H1 (cell line): ENCODE results near the gene MOK. TPM values are rescaled to one million over a fixed set of nuclear protein-coding genes. Genes with fewer than 3 reads are reported as not detected.

Experiments used
- CTCF ChIA-PET: fragments of 300-600 bp; sonication (Branson Sonifier 250); formaldehyde crosslinking; loops from one replicate; lab custom pipeline; 2021; ENCODE audit not compliant: partially characterized antibody; lab: Charles Lee
- POLR2A ChIA-PET: fragments of 300-600 bp; sonication (Branson Sonifier 250); formaldehyde crosslinking; loops from one replicate; lab custom pipeline; 2021; ENCODE audit warnings: inconsistent platforms; ENCODE audit not compliant: partially characterized antibody; lab: Charles Lee
- DNase-seq, 2 experiments: peaks; one replicate each; pipeline versions ENCODE4 v3.0.0 to v3.0.0-alpha.2; 2010 to 2022; ENCODE audit warnings: low spot score in 2 of 2, low read depth in 1 of 2, mixed read lengths in 1 of 2
- FAIRE-seq: peaks from 2 replicates; lab custom pipeline; 2011; peaks lifted over from hg19 to GRCh38; lab: Jason Lieb, UNC
- H2AFZ ChIP-seq: 2 replicates; pipeline ENCODE4 v1.8.1; 2012; ENCODE audit warnings: low read length, inconsistent platforms
- H2AK5ac ChIP-seq: 2 replicates; pipeline ENCODE4 v1.6.1; 2013; ENCODE audit warnings: low read depth, low read length
- H2BK120ac ChIP-seq: replicated peaks from 2 replicates; pipeline ENCODE3; 2013; ENCODE audit warnings: low read depth, low read length, inconsistent platforms
- H2BK12ac ChIP-seq: 2 replicates; pipeline ENCODE4 v1.6.1; 2013; ENCODE audit warnings: low read depth, low read length
- H2BK15ac ChIP-seq: 2 replicates; pipeline ENCODE4 v1.6.1; 2013; ENCODE audit warnings: low read length
- H2BK20ac ChIP-seq: 2 replicates; pipeline ENCODE4 v1.6.1; 2013; ENCODE audit warnings: low read length
- H2BK5ac ChIP-seq: 2 replicates; pipeline ENCODE4 v1.6.1; 2013; ENCODE audit warnings: low read depth, low read length
- H3K14ac ChIP-seq: 2 replicates; pipeline ENCODE4 v1.6.1; 2013; ENCODE audit warnings: inconsistent platforms; ENCODE audit not compliant: insufficient read length
- H3K18ac ChIP-seq: 2 replicates; pipeline ENCODE4 v1.6.1; 2013; ENCODE audit warnings: low read length; ENCODE audit errors: extremely low read depth
- H3K23ac ChIP-seq: 2 replicates; pipeline ENCODE4 v1.6.1; 2013; ENCODE audit warnings: inconsistent platforms; ENCODE audit not compliant: insufficient read length
- H3K23me2 ChIP-seq: 2 replicates; pipeline ENCODE4 v1.6.1; 2013; ENCODE audit warnings: low read depth, low read length
- H3K27ac ChIP-seq: 2 replicates; pipeline ENCODE4 v1.6.1; 2011; ENCODE audit warnings: low read depth, low read length, inconsistent platforms
- H3K27me3 ChIP-seq, 4 experiments: replicated peaks in 1 of 4; 1 replicate in 1 of 4; 2 replicates in 3 of 4; pipeline versions ENCODE4 v1.6.1 to v1.8.1; 2011 to 2013; ENCODE audit warnings: low read length in 3 of 4, mild to moderate bottlenecking in 3 of 4, inconsistent platforms in 2 of 4, mixed read lengths in 2 of 4, moderate library complexity in 1 of 4; ENCODE audit not compliant: control insufficient read depth in 3 of 4, insufficient read depth in 3 of 4; ENCODE audit errors: extremely low read depth in 1 of 4
- H3K36me3 ChIP-seq, 4 experiments: 2 replicates each; pipeline versions ENCODE4 v1.6.1 to v1.8.1; 2011 to 2013; ENCODE audit warnings: mild to moderate bottlenecking in 4 of 4, low read length in 3 of 4, moderate library complexity in 2 of 4, control low read depth in 1 of 4, inconsistent platforms in 1 of 4; ENCODE audit not compliant: insufficient read depth in 4 of 4, control insufficient read depth in 2 of 4
- H3K4ac ChIP-seq: replicated peaks from 2 replicates; pipeline ENCODE3; 2013; ENCODE audit warnings: low read length, low read depth, mixed read lengths, inconsistent platforms; ENCODE audit not compliant: insufficient read length
- H3K4me1 ChIP-seq, 4 experiments: replicated peaks in 1 of 4; 1 replicate in 1 of 4; 2 replicates in 3 of 4; pipeline versions ENCODE4 v1.6.1 to v1.8.1; 2011 to 2013; ENCODE audit warnings: low read length in 3 of 4, inconsistent platforms in 2 of 4, mixed read lengths in 1 of 4; ENCODE audit not compliant: insufficient read depth in 4 of 4, control insufficient read depth in 3 of 4
- H3K4me2 ChIP-seq, 2 experiments: 2 replicates each; pipeline versions ENCODE4 v1.6.1 to v1.8.1; 2011 to 2013; ENCODE audit warnings: low read depth in 2 of 2, low read length in 2 of 2, control low read depth in 1 of 2, inconsistent platforms in 1 of 2, mild to moderate bottlenecking in 1 of 2; ENCODE audit not compliant: insufficient read depth in 1 of 2
- H3K4me3 ChIP-seq, 4 experiments: fragments of 200-600, 300-600 bp in 1 of 4; sonication (generic), shearing (Covaris generic), sonication (Bioruptor Twin) in 1 of 4; 2 replicates each; pipeline versions ENCODE4 v1.5.1 to v1.8.1; 2011 to 2016; ENCODE audit warnings: low read length in 4 of 4, low read depth in 3 of 4, control low read depth in 2 of 4, inconsistent platforms in 2 of 4, mild to moderate bottlenecking in 2 of 4, mixed read lengths in 1 of 4, moderate library complexity in 1 of 4; ENCODE audit not compliant: insufficient read depth in 2 of 4; ENCODE audit errors: extremely low read depth in 1 of 4
- H3K56ac ChIP-seq: replicated peaks from 2 replicates; pipeline ENCODE3; 2013; ENCODE audit warnings: low read depth, mild to moderate bottlenecking, mixed read lengths, low read length, inconsistent platforms; ENCODE audit not compliant: insufficient read length
- H3K79me1 ChIP-seq: 2 replicates; pipeline ENCODE4 v1.6.1; 2013; ENCODE audit warnings: low read depth, low read length, control low read depth
- H3K79me2 ChIP-seq, 2 experiments: 2 replicates each; pipeline versions ENCODE4 v1.6.1 to v1.8.1; 2012 to 2013; ENCODE audit warnings: low read length in 2 of 2, mild to moderate bottlenecking in 2 of 2, inconsistent platforms in 1 of 2; ENCODE audit not compliant: insufficient read depth in 2 of 2, control insufficient read depth in 1 of 2
- H3K9ac ChIP-seq, 4 experiments: replicated peaks in 1 of 4; 1 replicate in 1 of 4; 2 replicates in 3 of 4; pipeline versions ENCODE4 v1.6.1 to v1.8.1; 2011 to 2013; ENCODE audit warnings: low read depth in 3 of 4, low read length in 3 of 4, control low read depth in 2 of 4, mild to moderate bottlenecking in 2 of 4, moderate library complexity in 2 of 4, inconsistent platforms in 1 of 4; ENCODE audit errors: extremely low read depth in 1 of 4
- H3K9me3 ChIP-seq, 2 experiments: 2 replicates each; pipeline versions ENCODE4 v1.6.1 to v1.8.1; 2012 to 2013; ENCODE audit warnings: mild to moderate bottlenecking in 2 of 2, moderate library complexity in 2 of 2, control low read depth in 1 of 2, inconsistent platforms in 1 of 2, low read depth in 1 of 2, low read length in 1 of 2, mixed read lengths in 1 of 2; ENCODE audit not compliant: insufficient read depth in 2 of 2
- H4K20me1 ChIP-seq, 2 experiments: replicated peaks in 1 of 2; 2 replicates each; pipeline versions ENCODE3 to v1.8.1; 2011 to 2013; ENCODE audit warnings: inconsistent platforms in 2 of 2, low read length in 2 of 2, mild to moderate bottlenecking in 1 of 2; ENCODE audit not compliant: insufficient read depth in 2 of 2, control insufficient read depth in 1 of 2
- H4K5ac ChIP-seq: 2 replicates; pipeline ENCODE4 v1.6.1; 2013; ENCODE audit warnings: low read length, low read depth, mixed read lengths, inconsistent platforms; ENCODE audit not compliant: insufficient read length
- H4K8ac ChIP-seq: 2 replicates; pipeline ENCODE4 v1.8.0; 2013; ENCODE audit warnings: mild to moderate bottlenecking, moderate library complexity, low read length, inconsistent platforms; ENCODE audit not compliant: insufficient read depth; ENCODE audit errors: extremely low read depth
- H4K91ac ChIP-seq: replicated peaks from 2 replicates; pipeline ENCODE3; 2013; ENCODE audit warnings: low read length, mixed read lengths, inconsistent platforms; ENCODE audit not compliant: insufficient read length
- RAD21 ChIP-seq, 2 experiments: IDR thresholded peaks in 1 of 2; conservative IDR thresholded peaks in 1 of 2; 2 replicates each; pipeline ENCODE4 v1.6.1; 2011; ENCODE audit warnings: low read depth in 2 of 2, low read length in 2 of 2, improper control_type of control experiment in 1 of 2, inconsistent platforms in 1 of 2, mild to moderate bottlenecking in 1 of 2, moderate library complexity in 1 of 2
- SIN3A ChIP-seq, 2 experiments: IDR thresholded peaks in 1 of 2; conservative IDR thresholded peaks in 1 of 2; 2 replicates each; pipeline ENCODE4 v1.6.1; 2011 to 2012; ENCODE audit warnings: low read length in 2 of 2, improper control_type of control experiment in 1 of 2, low read depth in 1 of 2, mild to moderate bottlenecking in 1 of 2
- TAF1 ChIP-seq: IDR thresholded peaks from 2 replicates; pipeline ENCODE4 v1.6.1; 2011; ENCODE audit warnings: mild to moderate bottlenecking, low read depth, low read length
- USF2 ChIP-seq: IDR thresholded peaks from 2 replicates; pipeline ENCODE4 v1.6.1; 2011; ENCODE audit warnings: low read length, improper control_type of control experiment
- polyA plus RNA-seq, 7 experiments: library from polyadenylated mRNA; depleted of rRNA in 3 of 7; stranded (reverse) in 5 of 7; unstranded in 2 of 7; fragments of >200 nt in 5 of 7; fragments of 200-250 nt in 2 of 7; gene quantifications; 1 replicate in 5 of 7; 2 replicates in 1 of 7; 4 replicates in 1 of 7; pipeline versions ENCODE4 v1.2.1 to v1.2.3, GENCODE V29; 2011 to 2013; ENCODE audit warnings: missing spikeins in 2 of 7, mixed read lengths in 2 of 7
- total RNA-seq: library from RNA; stranded (reverse); fragmentation: NEBNext Ultra II Directional; extraction: Animal tissue kit (Norgen Biotek cat#: 25700); gene quantifications from 2 replicates; pipeline ENCODE4 v1.2.1, GENCODE V29; 2021

Gene MOK
- total and polyA plus RNA-seq, 2 of the 8 experiments (the other 6 are each of a cell fraction or from before 2014, with no cell fraction given), result 2.1 to 2.5 TPM

DNA sequence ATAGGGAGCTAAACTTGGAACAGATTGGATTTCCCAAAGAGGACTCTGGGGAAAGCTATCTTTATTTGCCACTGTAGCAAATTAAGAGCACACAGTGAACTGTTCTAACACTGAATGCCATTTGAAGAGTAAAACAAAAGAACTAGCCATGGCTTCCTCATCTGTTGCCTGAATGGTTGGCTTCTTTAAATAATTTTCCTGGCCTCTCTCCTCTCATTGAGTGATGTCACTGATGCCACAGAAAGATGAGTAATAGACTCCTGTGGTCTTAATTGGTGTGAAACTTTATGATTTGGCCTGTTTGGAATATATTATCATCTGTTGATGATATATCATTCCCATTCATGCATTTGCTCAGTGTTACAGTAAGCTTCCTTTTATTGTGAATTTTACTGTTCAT is 122.8 kb downstream of the MOK start:
- Histone ChIP-seq H4K8ac (no peak overlapping the region), H3K9ac (no peak overlapping the region), H3K9me3 (no peaks in the 10 kb centered on the region), H3K4me2 (no peak overlapping the region), H3K14ac (no peak overlapping the region), H2BK12ac (no peak overlapping the region), H3K4ac (no peak overlapping the region), H3K18ac (no peak overlapping the region), H3K56ac (no peak overlapping the region), H3K4me3 (no peak overlapping the region), H3K23me2 (no peaks in the 10 kb centered on the region), H4K91ac (no peak overlapping the region), H4K20me1 (peaks cover 0 to 6% of the 10 kb centered on the region in 2 experiments), H2BK5ac (no peak overlapping the region), H4K5ac (no peak overlapping the region), H2BK20ac (no peak overlapping the region), H3K79me2 (peaks cover 0 to 84% of the 10 kb centered on the region in 2 experiments; a peak in 3 of 4 replicates), H2BK120ac (no peak overlapping the region), H3K36me3 (no peaks in the 10 kb centered on the region; a peak in 1 of 8 replicates), H2AK5ac (no peak overlapping the region), H3K79me1 (peaks cover 3% of the 10 kb centered on the region), H3K23ac (no peak overlapping the region), H2BK15ac (no peak overlapping the region), H3K27ac (no peak overlapping the region), H3K4me1 (peaks cover 0 to 9% (median 0%) of the 10 kb centered on the region in 4 experiments; a peak in 3 of 7 replicates), H2AFZ (no peak overlapping the region), H3K27me3 (no peaks in the 10 kb centered on the region)
- FAIRE-seq, result no peak
- no peak for TF ChIP-seq RAD21 (IDR thresholded peaks at IDR 0.05 in 1 of 2, conservative IDR thresholded peaks at IDR 0.05 in 1 of 2; ENCODE audit: low read depth in 2 of 2, low read length in 2 of 2)
- TF ChIP-seq SIN3A (conservative IDR thresholded peaks at IDR 0.05 in 1 of 2, IDR thresholded peaks at IDR 0.05 in 1 of 2; ENCODE audit: low read depth in 1 of 2, low read length in 2 of 2), result no peak
- no peak for TF ChIP-seq TAF1
- TF ChIP-seq USF2, result no peak
- POLR2A ChIA-PET, result interaction anchor here (1.8 kb wide), 1 partner anchor 42 kb away, joined by 6 read pairs; the partner anchor contains the start of gene WDR20
- CTCF ChIA-PET, result interaction anchor here (1.2 to 1.7 kb wide), 2 partner anchors 21 to 85 kb away, joined by 3 to 4 read pairs; no protein-coding TSS in a partner anchor
- DNase-seq, result no peak
